NT2/D1 (cell line): ENCODE data around the gene PTPRN2.

Experiments
- DNase-seq: peaks from one replicate; pipeline ENCODE4 v3.0.0-alpha.2; 2011; ENCODE audit warnings: low read depth, low spot score
- H3K27me3 ChIP-seq: 2 replicates; pipeline ENCODE4 v1.6.0; 2011; ENCODE audit warnings: mild to moderate bottlenecking; ENCODE audit not compliant: insufficient read length, insufficient read depth
- H3K36me3 ChIP-seq: 2 replicates; pipeline ENCODE4 v1.6.1; 2011; ENCODE audit warnings: mild to moderate bottlenecking, low read length, mixed read lengths; ENCODE audit not compliant: insufficient read depth, insufficient read length
- H3K4me1 ChIP-seq: 2 replicates; pipeline ENCODE4 v1.5.1; 2011; ENCODE audit not compliant: insufficient read depth, insufficient read length
- H3K4me3 ChIP-seq: 2 replicates; pipeline ENCODE4 v1.5.1; 2011; ENCODE audit warnings: low read depth; ENCODE audit not compliant: insufficient read length
- H3K9ac ChIP-seq: 2 replicates; pipeline ENCODE4 v1.6.0; 2011; ENCODE audit warnings: low read depth; ENCODE audit not compliant: insufficient read length
- H3K9me3 ChIP-seq: 2 replicates; pipeline ENCODE4 v1.5.1; 2011; ENCODE audit warnings: mild to moderate bottlenecking, low read length; ENCODE audit not compliant: insufficient read depth
- SUZ12 ChIP-seq: IDR thresholded peaks from 2 replicates; pipeline ENCODE4 v1.6.1; 2011; ENCODE audit not compliant: insufficient read length, insufficient read depth; ENCODE audit errors: extremely low read depth
- YY1 ChIP-seq: IDR thresholded peaks from 2 replicates; pipeline ENCODE4 v1.6.1; 2011; ENCODE audit not compliant: insufficient read length, insufficient read depth
- ZNF274 ChIP-seq: IDR thresholded peaks from 2 replicates; pipeline ENCODE4 v1.6.1; 2011; ENCODE audit warnings: mild to moderate bottlenecking, low read depth, low read length

The PTPRN2 gene

DNA sequence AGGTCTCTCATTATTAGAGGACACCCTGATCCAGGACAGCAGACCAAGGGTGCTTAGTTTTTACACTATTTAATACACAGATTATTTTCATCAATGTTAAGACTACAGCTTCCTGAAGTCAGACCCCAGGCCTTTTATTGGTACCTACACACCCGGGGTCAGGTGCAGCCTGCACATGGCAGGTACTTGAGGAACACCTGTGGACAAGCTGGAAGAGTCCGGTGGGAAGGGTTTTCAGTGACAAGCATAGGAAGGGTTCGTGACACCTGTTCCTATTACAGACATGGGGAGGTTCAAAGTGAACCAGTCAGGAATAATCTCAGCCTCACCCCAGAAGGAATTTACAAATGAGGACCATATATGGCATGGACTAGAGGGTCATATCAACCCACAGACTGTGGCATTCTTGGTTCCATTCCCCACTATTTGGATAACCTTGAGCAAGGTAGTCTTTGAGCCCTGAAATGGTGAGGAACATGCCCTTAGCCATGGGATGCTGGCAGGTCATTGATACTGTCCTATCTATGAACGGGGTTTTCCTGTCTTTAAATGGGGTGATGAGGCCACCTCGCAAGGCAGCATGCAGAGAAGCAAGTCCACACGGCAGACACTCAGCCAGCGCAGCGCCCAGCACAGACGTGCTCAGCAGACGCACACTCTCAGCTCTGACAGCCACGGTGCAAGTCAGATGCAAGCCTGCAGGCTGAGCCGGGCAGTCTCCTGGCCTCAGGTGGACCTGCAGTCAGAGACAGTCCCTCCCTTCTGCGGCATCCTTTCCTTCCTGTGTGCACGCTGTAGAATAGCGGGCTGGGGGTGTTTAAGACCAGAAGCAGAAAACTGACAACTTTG lies 624.9 kb downstream of the PTPRN2 start:
- TF ChIP-seq YY1, result no peak
- no peak for DNase-seq
- H3K36me3 ChIP-seq, result no peaks in the 10 kb centered on the region
- no peak overlapping the region for H3K4me3 ChIP-seq
- no peak overlapping the region for H3K9ac ChIP-seq
- no peaks in the 10 kb centered on the region for H3K4me1 ChIP-seq
- no peaks in the 10 kb centered on the region for H3K9me3 ChIP-seq
- peaks cover 33% of the 10 kb centered on the region for H3K27me3 ChIP-seq

DNA sequence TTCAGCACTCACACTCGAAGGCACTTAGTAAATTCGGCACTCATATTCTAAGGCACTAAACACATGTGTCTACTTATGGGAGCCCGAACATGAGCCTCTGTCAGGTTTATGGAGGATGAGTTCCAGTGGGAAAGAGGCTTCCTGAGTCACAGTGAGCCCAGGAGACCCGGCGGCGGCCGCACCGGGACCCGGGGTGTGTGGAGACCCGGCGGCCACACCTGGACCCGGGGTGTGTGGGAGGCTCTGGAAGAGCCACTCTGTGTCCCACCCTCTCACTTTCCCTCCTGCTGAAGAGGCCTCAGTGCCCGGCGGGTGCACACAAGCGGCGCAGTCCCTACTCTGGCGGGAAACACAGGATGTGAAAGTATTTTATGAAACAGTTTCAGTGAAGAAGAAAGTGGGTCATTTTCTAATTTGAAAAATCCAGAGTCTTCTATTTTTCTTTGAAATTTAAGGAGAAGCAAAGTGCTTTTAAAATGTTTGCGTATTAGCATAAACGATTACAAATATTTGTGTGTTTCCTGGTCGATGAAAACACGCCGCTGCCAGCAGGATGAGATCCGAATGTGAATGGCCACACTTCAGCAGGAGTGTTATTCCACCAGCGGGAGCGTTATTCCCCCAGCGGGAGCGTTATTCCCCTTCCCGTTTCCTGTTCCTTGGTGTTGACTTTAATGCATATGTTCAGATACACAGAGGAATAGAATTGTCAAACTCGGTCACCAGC lies 625.7 kb downstream of the PTPRN2 start:
- Histone ChIP-seq H3K4me1 (no peaks in the 10 kb centered on the region), H3K36me3 (no peaks in the 10 kb centered on the region), H3K4me3 (no peak overlapping the region), H3K9ac (no peak overlapping the region), H3K27me3 (peaks cover 33% of the 10 kb centered on the region), H3K9me3 (no peaks in the 10 kb centered on the region)
- TF ChIP-seq ZNF274 (no peak), SUZ12 (no peak), YY1 (no peak)
- DNase-seq, result peak; percentile 36

- Histone ChIP-seq H3K4me3 (no peak overlapping the region), H3K4me1 (peaks cover 2% of the 10 kb centered on the region), H3K9me3 (no peaks in the 10 kb centered on the region), H3K27me3 (no peaks in the 10 kb centered on the region), H3K9ac (no peak overlapping the region), H3K36me3 (no peaks in the 10 kb centered on the region)
- TF ChIP-seq SUZ12 (no peak), YY1 (no peak), ZNF274 (no peak)
- DNase-seq, result peak; percentile 44
These were observed 632.1 kb downstream of the PTPRN2 start for GRCh38 chr7:157955348-157955999.

DNA sequence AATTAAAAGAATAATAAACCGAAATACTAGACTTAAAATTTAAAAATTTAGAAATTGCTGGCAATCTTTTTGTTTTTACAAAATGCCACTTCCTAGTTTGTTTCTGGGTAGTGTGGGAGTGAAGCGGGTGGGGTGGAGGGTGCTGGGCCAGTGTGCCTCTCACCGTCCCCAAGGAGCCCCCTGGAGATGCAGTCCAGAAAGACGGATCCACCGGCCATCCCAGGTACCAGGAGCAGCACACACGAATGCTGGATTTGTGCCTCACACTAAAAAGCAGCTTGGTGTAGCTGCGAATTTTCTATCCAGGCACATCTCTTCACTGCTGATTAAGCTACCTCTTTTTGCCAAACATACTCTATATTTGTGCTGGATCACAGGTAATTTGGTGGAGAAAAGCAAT lies 632.7 kb downstream of the PTPRN2 start:
- H3K9me3 ChIP-seq, result no peaks in the 10 kb centered on the region
- no peak overlapping the region for H3K9ac ChIP-seq
- peaks cover 2% of the 10 kb centered on the region for H3K4me1 ChIP-seq
- no peaks in the 10 kb centered on the region for H3K36me3 ChIP-seq
- TF ChIP-seq ZNF274, result no peak
- no peak for TF ChIP-seq SUZ12
- TF ChIP-seq YY1, result no peak
- DNase-seq, result no peak
- no peak overlapping the region for H3K4me3 ChIP-seq
- H3K27me3 ChIP-seq, result no peaks in the 10 kb centered on the region

GRCh38 chr7:157952841-157953645 lies 634.6 kb downstream of the PTPRN2 start:
- Histone ChIP-seq H3K27me3 (no peaks in the 10 kb centered on the region), H3K9me3 (peaks cover 3% of the 10 kb centered on the region; the same call in 1 of the 2 replicates)

DNA sequence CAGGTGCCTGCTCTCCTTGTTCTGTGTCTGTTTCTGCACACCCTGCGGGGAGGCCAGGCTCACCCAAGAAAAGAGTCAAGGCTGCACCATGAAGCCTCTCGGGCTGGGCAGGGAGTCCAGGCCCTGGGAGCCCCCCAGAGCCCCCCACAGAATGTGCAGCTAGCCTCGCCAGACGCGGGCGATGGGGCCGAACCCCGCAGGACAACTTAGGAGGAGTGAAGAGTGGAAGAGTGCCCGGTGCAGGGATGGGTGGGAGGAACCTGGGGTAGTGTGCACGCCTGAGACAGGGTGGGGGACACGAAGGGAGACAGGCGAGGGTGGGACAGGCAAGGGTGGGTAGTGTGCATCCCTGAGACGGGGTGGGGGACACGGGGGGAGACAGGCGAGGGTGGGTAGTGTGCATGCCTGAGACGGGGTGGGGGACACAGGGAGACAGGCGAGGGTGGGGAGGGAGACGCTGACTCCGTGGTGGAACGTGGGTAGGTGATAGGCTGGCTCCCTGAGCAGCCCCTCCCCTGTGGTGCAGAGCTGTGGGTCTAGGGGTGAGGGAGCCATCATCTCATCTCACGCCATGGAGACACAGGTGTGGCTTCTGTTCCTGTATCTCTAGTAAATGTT lies 635.5 kb downstream of the PTPRN2 start:
- Histone ChIP-seq H3K9me3 (peaks cover 12% of the 10 kb centered on the region; the same call in 1 of the 2 replicates), H3K27me3 (no peaks in the 10 kb centered on the region), H3K9ac (no peak overlapping the region), H3K4me1 (peaks cover 2% of the 10 kb centered on the region), H3K4me3 (no peak overlapping the region), H3K36me3 (no peaks in the 10 kb centered on the region)
- TF ChIP-seq YY1 (no peak), SUZ12 (no peak), ZNF274 (no peak)
- no peak for DNase-seq

More at GRCh38 chr7:157952841-157953645, 634.6 kb downstream of the PTPRN2 start:
- peaks cover 2% of the 10 kb centered on the region for H3K4me1 ChIP-seq
- no peak for TF ChIP-seq YY1
- TF ChIP-seq ZNF274, result no peak
- no peak for TF ChIP-seq SUZ12
- H3K4me3 ChIP-seq, result no peak overlapping the region
- no peaks in the 10 kb centered on the region for H3K36me3 ChIP-seq
- no peak for DNase-seq
- H3K9ac ChIP-seq, result no peak overlapping the region
